Measurements from ENCODE around the gene SLC11A2.

- TF ChIP-seq EZH2phosphoT487 (IDR thresholded peaks at IDR 0.05; ENCODE audit: insufficient read depth, low read depth) (no peak), EZH2 (IDR thresholded peaks at IDR 0.05; ENCODE audit: insufficient read depth, poor library complexity, severe bottlenecking) (no peak)
Measured at GRCh38 chr12:50932787-50933280, 93.3 kb downstream of the SLC11A2 start.
